K562 (cell line): ENCODE data around the gene MAPRE2. TPM values are rescaled to one million over a fixed set of nuclear protein-coding genes. Genes with fewer than 3 reads are reported as not detected.
A peak's percentile ranks its signal among the peaks of the same experiment; 100 is the strongest.

Experiments
- ATAC-seq: fragments of 200-7000 bp; cut with Tn5 transposase; 3 replicates; pipeline ENCODE4 v1.9.1; 2020; ENCODE audit warnings: moderate library complexity
- BruUV-seq: library from RNA; stranded (reverse); fragments of 400-500 nt; replicated peaks from 2 replicates; lab custom pipeline; 2021; lab: Mats Ljungman, UMichigan
- CTCF ChIA-PET: fragments of 300-600 bp; formaldehyde crosslinking; extraction: SDS; loops from one replicate; lab custom pipeline; 2021; ENCODE audit warnings: low intra/inter-chr PET ratio; lab: Yijun Ruan, JAX
- POLR2A ChIA-PET: fragments of 300-600, 350-650 bp; sonication (Branson Sonifier 250); formaldehyde crosslinking; extraction: SDS; loops from one replicate; lab custom pipeline; 2021; ENCODE audit warnings: antibody characterized with exemption, inconsistent platforms; lab: Yijun Ruan, JAX
- DNase-seq, 4 experiments: peaks; one replicate each; pipeline versions ENCODE4 v3.0.0 to v3.0.0-alpha.2; 2011 to 2018; ENCODE audit warnings: low spot score in 3 of 4, mixed read lengths in 3 of 4; ENCODE audit errors: extremely low read depth in 1 of 4
- FAIRE-seq: peaks from 2 replicates; lab custom pipeline; 2011; peaks lifted over from hg19 to GRCh38; lab: Jason Lieb, UNC
- H2AFZ ChIP-seq: 2 replicates; pipeline ENCODE4 v1.6.0; 2011; ENCODE audit warnings: low read depth, low read length, control low read depth, inconsistent platforms
- H3K27ac ChIP-seq: fragments of 200-600 bp; 3 replicates; pipeline ENCODE4 v1.8.0; 2011; ENCODE audit warnings: low read depth, mild to moderate bottlenecking, control low read depth, inconsistent platforms, low read length, moderate library complexity, mixed read lengths; ENCODE audit errors: extremely low read depth
- H3K27me3 ChIP-seq, 2 experiments: fragments of 300-600 bp in 1 of 2; 2 replicates in 1 of 2; 3 replicates in 1 of 2; pipeline versions ENCODE4 v1.6.0 to v1.8.0; 2011; ENCODE audit warnings: inconsistent platforms in 2 of 2, low read length in 2 of 2, mild to moderate bottlenecking in 1 of 2, mixed read lengths in 1 of 2, moderate library complexity in 1 of 2; ENCODE audit not compliant: control insufficient read depth in 2 of 2, insufficient read depth in 2 of 2
- H3K36me3 ChIP-seq: fragments of 300-600 bp; 3 replicates; pipeline ENCODE4 v1.8.0; 2011; ENCODE audit warnings: mild to moderate bottlenecking, low read length, inconsistent platforms; ENCODE audit not compliant: control insufficient read depth, insufficient read depth
- H3K4me1 ChIP-seq, 2 experiments: fragments of 200-600 bp in 1 of 2; replicated peaks in 1 of 2; 2 replicates in 1 of 2; 3 replicates in 1 of 2; pipeline versions ENCODE4 v1.5.1 to v1.8.0; 2011; ENCODE audit warnings: inconsistent platforms in 2 of 2, low read length in 2 of 2, mild to moderate bottlenecking in 1 of 2, mixed read lengths in 1 of 2, moderate library complexity in 1 of 2; ENCODE audit not compliant: control insufficient read depth in 2 of 2, insufficient read depth in 2 of 2
- H3K4me2 ChIP-seq: 2 replicates; pipeline ENCODE4 v1.6.1; 2011; ENCODE audit warnings: low read length, control low read depth, inconsistent platforms, mixed read lengths; ENCODE audit not compliant: insufficient read depth
- H3K4me3 ChIP-seq: fragments of 200-600 bp; sonication (generic), shearing (Covaris generic); 2 replicates; pipeline ENCODE4 v1.5.1; 2016; ENCODE audit warnings: control low read depth, inconsistent platforms
- H3K79me2 ChIP-seq: fragments of 200-600 bp; 3 replicates; pipeline ENCODE4 v1.8.0; 2011; ENCODE audit warnings: low read length, inconsistent platforms; ENCODE audit not compliant: control insufficient read depth, insufficient read depth
- H3K9ac ChIP-seq, 2 experiments: 2 replicates each; pipeline versions ENCODE4 v1.6.0 to v1.6.1; 2011; ENCODE audit warnings: low read depth in 2 of 2, low read length in 2 of 2, control low read depth in 1 of 2, inconsistent platforms in 1 of 2, mild to moderate bottlenecking in 1 of 2, mixed read lengths in 1 of 2; ENCODE audit not compliant: insufficient read depth in 1 of 2
- H3K9me1 ChIP-seq: one replicate; pipeline ENCODE4 v1.6.0; 2011; ENCODE audit warnings: inconsistent platforms, mild to moderate bottlenecking, low read length, moderate library complexity; ENCODE audit not compliant: control insufficient read depth, insufficient read depth
- H3K9me3 ChIP-seq: replicated peaks from 2 replicates; pipeline ENCODE4 v1.5.1; 2011; ENCODE audit warnings: low read depth, low read length, inconsistent platforms; ENCODE audit not compliant: control insufficient read depth, insufficient read depth
- H4K20me1 ChIP-seq: replicated peaks from 2 replicates; pipeline ENCODE4 v1.6.1; 2011; ENCODE audit warnings: low read length, inconsistent platforms, mixed read lengths; ENCODE audit not compliant: control insufficient read depth, insufficient read depth
- BCL6 ChIP-seq: fragments of 250-450 bp; sonication (Bioruptor Pico); IDR thresholded peaks from 2 replicates; pipeline ENCODE4 v1.4.0; 2020
- CHD4 ChIP-seq: fragments of 200-600 bp; sonication (generic); IDR thresholded peaks from 3 replicates; pipeline ENCODE4 v1.6.1; 2012; ENCODE audit warnings: low read depth, mild to moderate bottlenecking, mixed read lengths, low read length, inconsistent platforms; ENCODE audit not compliant: insufficient read depth, insufficient replicate concordance, poor library complexity, severe bottlenecking
- POLR2B ChIP-seq: fragments of 450-650 bp; IDR thresholded peaks from 2 replicates; pipeline ENCODE4 v1.6.1; 2018; ENCODE audit warnings: low read depth; ENCODE audit not compliant: partially characterized antibody
- SMAD4 ChIP-seq: fragments of 250-450 bp; sonication (Bioruptor Pico); conservative IDR thresholded peaks from 2 replicates; pipeline ENCODE4 v1.8.0; 2021; ENCODE audit warnings: inconsistent platforms, mild to moderate bottlenecking, moderate library complexity
- TCF7L2 ChIP-seq: fragments of 150-350 bp; IDR thresholded peaks from 2 replicates; pipeline ENCODE4 v1.6.1; 2016; ENCODE audit warnings: low read depth, mild to moderate bottlenecking, low read length, moderate library complexity
- ZC3H11A ChIP-seq: IDR thresholded peaks from 2 replicates; pipeline ENCODE4 v1.6.1; 2012; ENCODE audit warnings: low read depth, low read length, improper control_type of control experiment
- ZNF263 ChIP-seq: sonication (generic); formaldehyde crosslinking; IDR thresholded peaks from 2 replicates; pipeline ENCODE4 v1.8.0; 2022; ENCODE audit warnings: mild to moderate bottlenecking, missing genetic modification reagents, borderline replicate concordance
- WGBS: fragments of 100-300 bp; shearing (Covaris generic); methylation state at CpG from one replicate; pipeline ENCODE4 v1.1.6; 2016; ENCODE audit warnings: low coverage, mixed read lengths; ENCODE audit not compliant: insufficient coverage; ENCODE audit errors: missing lambda C conversion rate; 5-methylcytosine and 5-hydroxymethylcytosine counted together
- in situ Hi-C: fragments of 300-500 bp; cut with MboI; formaldehyde crosslinking; loops from 4 replicates; pipeline ENCODE4 v1.15.0; 2018; ENCODE audit warnings: inconsistent platforms, mixed read lengths
- intact Hi-C: fragments of 100-400 bp; cut with micrococcal nuclease; formaldehyde crosslinking; loops from 2 replicates; pipeline ENCODE4 v1.14.2; 2022
- polyA plus RNA-seq, 8 experiments: library from polyadenylated mRNA; depleted of rRNA in 4 of 8; stranded (reverse) in 5 of 8; unstranded in 3 of 8; fragments of >200 nt; fragmentation: Nextera tagmentation in 2 of 8; fragmentation: Illumina TruSeq in 1 of 8; extraction: Ambion mirVana in 2 of 8; extraction: Trizol in 1 of 8; gene quantifications; 2 replicates each; pipeline versions ENCODE4 v1.2.1 to v1.2.3, GENCODE V29; 2011 to 2014; ENCODE audit warnings: inconsistent platforms in 1 of 8, missing spikeins in 1 of 8
- total RNA-seq, 7 experiments: library from RNA; depleted of rRNA in 6 of 7; stranded (reverse); fragments of >200 nt in 6 of 7; fragmentation: Illumina TruSeq in 2 of 7; extraction: Trizol in 2 of 7; gene quantifications; 2 replicates each; pipeline versions ENCODE4 v1.2.1 to v1.2.3, GENCODE V29; 2011 to 2021; ENCODE audit warnings: low replicate concordance in 1 of 7
- TF ChIP-seq, protein P1 (sequence below): sonication (generic); formaldehyde crosslinking; IDR thresholded peaks from 2 replicates; pipeline ENCODE4 v1.8.1; 2022; ENCODE audit warnings: missing genetic modification reagents
- TF ChIP-seq, protein P2 (sequence below): fragments of 450-650 bp; IDR thresholded peaks from 2 replicates; pipeline ENCODE4 v1.6.1; 2016; ENCODE audit warnings: borderline replicate concordance
- TF ChIP-seq, protein P3 (sequence below), 2 experiments: fragments of 450-650 bp; IDR thresholded peaks; 2 replicates each; pipeline ENCODE4 v1.6.1; 2016; ENCODE audit warnings: mild to moderate bottlenecking in 2 of 2, borderline replicate concordance in 1 of 2, low read depth in 1 of 2, moderate library complexity in 1 of 2

Gene MAPRE2
- total and polyA plus RNA-seq, 9 of the 15 experiments (the other 6 are each of a cell fraction or from before 2014, with no cell fraction given) = 32.3 to 70.7 (median 40.7) TPM

DNA sequence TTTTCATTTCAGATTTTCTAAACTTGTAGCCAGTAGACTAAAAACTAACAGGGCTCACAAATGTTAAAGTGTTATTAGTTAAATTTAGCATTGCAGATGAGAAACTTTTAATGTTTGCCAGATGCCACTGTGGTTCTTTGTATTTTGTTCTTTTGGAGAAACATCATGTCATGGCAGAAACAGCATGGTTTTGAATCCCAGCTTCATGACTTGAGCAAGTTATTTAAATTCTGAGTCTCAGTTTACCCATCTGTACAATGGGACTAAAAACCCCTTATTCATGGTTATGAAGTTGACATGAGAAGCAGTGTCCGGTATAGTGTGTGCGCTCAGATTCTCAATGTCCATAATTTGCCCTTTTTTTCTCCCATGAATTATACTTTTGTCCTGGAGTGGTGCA, 56.5 kb downstream of the MAPRE2 start:
- H3K79me2 ChIP-seq = no peaks in the 10 kb centered on the region
- intact Hi-C loops = no loop called here
- CTCF ChIA-PET = interaction anchor here (0.7 kb wide), 1 partner anchor 49 kb away, joined by 3 read pairs; no protein-coding TSS in a partner anchor
- TF ChIP-seq TCF7L2 = no peak
- TF ChIP-seq CHD4 = peak; percentile 65
- TF ChIP-seq, protein P1, sequence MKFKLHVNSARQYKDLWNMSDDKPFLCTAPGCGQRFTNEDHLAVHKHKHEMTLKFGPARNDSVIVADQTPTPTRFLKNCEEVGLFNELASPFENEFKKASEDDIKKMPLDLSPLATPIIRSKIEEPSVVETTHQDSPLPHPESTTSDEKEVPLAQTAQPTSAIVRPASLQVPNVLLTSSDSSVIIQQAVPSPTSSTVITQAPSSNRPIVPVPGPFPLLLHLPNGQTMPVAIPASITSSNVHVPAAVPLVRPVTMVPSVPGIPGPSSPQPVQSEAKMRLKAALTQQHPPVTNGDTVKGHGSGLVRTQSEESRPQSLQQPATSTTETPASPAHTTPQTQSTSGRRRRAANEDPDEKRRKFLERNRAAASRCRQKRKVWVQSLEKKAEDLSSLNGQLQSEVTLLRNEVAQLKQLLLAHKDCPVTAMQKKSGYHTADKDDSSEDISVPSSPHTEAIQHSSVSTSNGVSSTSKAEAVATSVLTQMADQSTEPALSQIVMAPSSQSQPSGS = no peak
- TF ChIP-seq ZC3H11A = no peak
- TF ChIP-seq, protein P2, sequence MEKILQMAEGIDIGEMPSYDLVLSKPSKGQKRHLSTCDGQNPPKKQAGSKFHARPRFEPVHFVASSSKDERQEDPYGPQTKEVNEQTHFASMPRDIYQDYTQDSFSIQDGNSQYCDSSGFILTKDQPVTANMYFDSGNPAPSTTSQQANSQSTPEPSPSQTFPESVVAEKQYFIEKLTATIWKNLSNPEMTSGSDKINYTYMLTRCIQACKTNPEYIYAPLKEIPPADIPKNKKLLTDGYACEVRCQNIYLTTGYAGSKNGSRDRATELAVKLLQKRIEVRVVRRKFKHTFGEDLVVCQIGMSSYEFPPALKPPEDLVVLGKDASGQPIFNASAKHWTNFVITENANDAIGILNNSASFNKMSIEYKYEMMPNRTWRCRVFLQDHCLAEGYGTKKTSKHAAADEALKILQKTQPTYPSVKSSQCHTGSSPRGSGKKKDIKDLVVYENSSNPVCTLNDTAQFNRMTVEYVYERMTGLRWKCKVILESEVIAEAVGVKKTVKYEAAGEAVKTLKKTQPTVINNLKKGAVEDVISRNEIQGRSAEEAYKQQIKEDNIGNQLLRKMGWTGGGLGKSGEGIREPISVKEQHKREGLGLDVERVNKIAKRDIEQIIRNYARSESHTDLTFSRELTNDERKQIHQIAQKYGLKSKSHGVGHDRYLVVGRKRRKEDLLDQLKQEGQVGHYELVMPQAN = no peak
- TF ChIP-seq BCL6 (CRISPR knock-in tag) = no peak
- TF ChIP-seq SMAD4 (CRISPR knock-in tag) = no peak
- TF ChIP-seq, protein P3, sequence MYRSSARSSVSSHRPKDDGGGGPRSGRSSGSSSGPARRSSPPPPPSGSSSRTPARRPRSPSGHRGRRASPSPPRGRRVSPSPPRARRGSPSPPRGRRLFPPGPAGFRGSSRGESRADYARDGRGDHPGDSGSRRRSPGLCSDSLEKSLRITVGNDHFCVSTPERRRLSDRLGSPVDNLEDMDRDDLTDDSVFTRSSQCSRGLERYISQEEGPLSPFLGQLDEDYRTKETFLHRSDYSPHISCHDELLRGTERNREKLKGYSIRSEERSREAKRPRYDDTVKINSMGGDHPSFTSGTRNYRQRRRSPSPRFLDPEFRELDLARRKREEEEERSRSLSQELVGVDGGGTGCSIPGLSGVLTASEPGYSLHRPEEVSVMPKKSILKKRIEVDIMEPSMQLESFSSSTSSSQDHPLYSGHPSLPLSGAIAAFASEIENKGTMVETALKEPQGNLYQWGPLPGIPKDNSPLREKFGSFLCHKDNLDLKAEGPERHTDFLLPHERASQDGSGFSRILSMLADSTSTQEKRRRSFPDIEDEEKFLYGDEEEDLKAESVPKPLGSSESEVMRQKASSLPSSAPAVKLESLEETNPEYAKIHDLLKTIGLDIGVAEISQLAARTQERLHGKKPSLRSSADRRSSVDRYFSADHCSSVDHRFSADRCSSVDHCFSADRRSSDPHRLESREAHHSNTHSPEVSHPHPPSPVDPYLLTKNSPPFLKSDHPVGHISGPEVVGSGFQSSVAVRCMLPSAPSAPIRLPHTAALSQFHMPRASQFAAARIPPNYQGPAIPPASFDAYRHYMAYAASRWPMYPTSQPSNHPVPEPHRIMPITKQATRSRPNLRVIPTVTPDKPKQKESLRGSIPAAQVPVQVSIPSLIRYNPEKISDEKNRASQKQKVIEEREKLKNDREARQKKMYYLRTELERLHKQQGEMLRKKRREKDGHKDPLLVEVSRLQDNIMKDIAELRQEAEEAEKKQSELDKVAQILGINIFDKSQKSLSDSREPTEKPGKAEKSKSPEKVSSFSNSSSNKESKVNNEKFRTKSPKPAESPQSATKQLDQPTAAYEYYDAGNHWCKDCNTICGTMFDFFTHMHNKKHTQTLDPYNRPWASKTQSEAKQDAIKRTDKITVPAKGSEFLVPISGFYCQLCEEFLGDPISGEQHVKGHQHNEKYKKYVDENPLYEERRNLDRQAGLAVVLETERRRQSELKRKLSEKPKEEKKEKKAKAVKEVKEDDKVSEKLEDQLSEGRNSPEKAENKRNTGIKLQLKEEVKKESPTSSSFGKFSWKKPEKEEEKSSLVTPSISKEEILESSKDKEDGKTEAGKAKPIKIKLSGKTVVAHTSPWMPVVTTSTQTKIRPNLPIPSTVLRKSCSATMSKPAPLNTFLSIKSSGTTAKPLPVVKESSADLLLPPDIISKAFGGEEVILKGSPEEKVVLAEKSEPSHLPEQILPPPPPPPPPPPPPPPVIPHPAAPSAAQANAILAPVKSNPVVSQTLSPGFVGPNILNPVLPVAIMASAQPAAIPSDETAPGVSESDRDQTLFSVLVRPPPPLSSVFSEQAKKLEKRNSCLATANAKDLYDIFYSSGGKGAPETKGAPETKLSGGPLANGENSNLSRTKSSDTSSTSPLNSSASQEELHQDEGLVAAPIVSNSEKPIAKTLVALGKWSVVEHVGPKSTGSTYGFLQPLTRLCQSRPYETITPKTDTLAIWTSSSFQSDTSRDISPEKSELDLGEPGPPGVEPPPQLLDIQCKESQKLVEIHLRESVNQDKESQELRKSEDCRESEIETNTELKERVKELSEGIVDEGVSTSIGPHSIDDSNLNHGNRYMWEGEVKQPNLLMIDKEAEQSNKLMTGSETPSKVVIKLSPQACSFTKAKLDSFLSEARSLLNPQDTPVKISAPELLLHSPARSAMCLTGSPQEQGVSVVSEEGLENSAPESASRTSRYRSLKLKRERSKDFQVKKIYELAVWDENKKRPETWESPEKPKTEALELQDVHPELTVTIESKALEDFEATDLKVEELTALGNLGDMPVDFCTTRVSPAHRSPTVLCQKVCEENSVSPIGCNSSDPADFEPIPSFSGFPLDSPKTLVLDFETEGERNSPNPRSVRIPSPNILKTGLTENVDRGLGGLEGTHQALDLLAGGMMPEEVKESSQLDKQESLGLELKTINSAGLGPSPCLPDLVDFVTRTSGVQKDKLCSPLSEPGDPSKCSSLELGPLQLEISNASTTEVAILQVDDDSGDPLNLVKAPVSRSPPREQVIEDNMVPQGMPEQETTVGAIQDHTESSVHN (IDR thresholded peaks at IDR 0.05; ENCODE audit: borderline replicate concordance in 1 of 2, low read depth in 1 of 2) = no peak
- TF ChIP-seq POLR2B = no peak
- TF ChIP-seq ZNF263 (CRISPR knock-in tag) = no peak

More for the DNA sequence above, 56.5 kb downstream of the MAPRE2 start:
- Histone ChIP-seq H3K4me1 (peaks cover 0 to 20% of the 10 kb centered on the region in 2 experiments; a peak in 3 of 5 replicates), H3K27me3 (no peaks in the 10 kb centered on the region), H3K36me3 (peaks cover 6% of the 10 kb centered on the region; the same call in 1 of the 3 replicates), H3K27ac (no peak overlapping the region), H3K4me2 (no peak overlapping the region), H2AFZ (no peak overlapping the region), H3K4me3 (no peak overlapping the region), H3K9me3 (no peaks in the 10 kb centered on the region), H3K9me1 (no peaks in the 10 kb centered on the region), H4K20me1 (no peaks in the 10 kb centered on the region), H3K9ac (no peak overlapping the region)
- POLR2A ChIA-PET = interaction anchor here (1.0 to 1.8 kb wide), 2 partner anchors 9 to 13 kb away, joined by 4 to 5 read pairs; no protein-coding TSS in a partner anchor
- DNase-seq = no peak
- no peak for FAIRE-seq
- 100% methylated on average over 2 of the region's 2 CpGs for WGBS
- no peak for ATAC-seq
- in situ Hi-C loops = no loop called here
- no TSS peak for BruUV-seq
